HG02571 (cell line): Measurements from ENCODE around the gene SH2D1B.

Experiments
- ATAC-seq: cut with Tn5 transposase; IDR thresholded peaks from one replicate; pipeline ENCODE4 v1.9.1; 2021; ENCODE audit warnings: mild to moderate bottlenecking, moderate library complexity; ENCODE audit not compliant: unreplicated experiment

The SH2D1B gene

GRCh38 chr1:162400790-162401355, 11.1 kb downstream of the SH2D1B start:
- no peak for ATAC-seq

- no peak for ATAC-seq
These were observed 12.8 kb downstream of the SH2D1B start for GRCh38 chr1:162398999-162399580.

- no peak for ATAC-seq
These were observed 13.9 kb downstream of the SH2D1B start for GRCh38 chr1:162397943-162398560.

GRCh38 chr1:162397039-162397448, 14.9 kb downstream of the SH2D1B start:
- no peak for ATAC-seq

DNA sequence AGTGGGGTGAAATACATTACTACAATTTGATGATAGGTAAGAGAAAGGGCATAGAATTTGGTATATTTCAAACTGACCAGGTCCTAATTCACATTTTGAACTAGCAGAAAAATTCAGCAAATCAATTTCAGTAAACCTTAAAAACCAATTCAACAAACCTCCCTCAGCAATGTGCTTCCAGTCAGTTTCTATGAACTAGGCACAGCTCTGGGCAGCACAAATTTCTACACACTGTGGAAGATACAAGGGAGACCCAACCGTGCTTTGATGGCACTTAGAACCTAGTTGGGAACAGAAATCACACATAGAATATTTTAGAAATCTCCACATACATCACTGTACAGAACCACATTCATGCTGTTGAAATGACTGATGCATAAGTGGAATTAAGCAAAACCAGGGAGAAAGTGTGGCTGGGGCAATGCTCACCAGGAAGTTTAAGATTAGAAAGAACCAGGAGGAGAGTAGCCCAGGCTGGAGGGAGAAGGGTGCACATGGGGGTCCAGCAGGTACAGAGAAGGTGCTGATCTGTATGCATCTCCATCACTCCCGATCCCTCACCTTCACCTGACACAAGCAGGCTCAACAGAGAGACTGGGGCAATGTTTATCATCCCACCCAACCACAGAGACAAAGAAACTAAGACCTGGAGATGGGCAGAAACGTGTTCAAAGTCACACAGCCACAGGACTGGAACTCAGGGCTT, 15.6 kb downstream of the SH2D1B start:
- ATAC-seq: no peak

- no peak for ATAC-seq
These were observed 20.0 kb downstream of the SH2D1B start for GRCh38 chr1:162391790-162392563.

DNA sequence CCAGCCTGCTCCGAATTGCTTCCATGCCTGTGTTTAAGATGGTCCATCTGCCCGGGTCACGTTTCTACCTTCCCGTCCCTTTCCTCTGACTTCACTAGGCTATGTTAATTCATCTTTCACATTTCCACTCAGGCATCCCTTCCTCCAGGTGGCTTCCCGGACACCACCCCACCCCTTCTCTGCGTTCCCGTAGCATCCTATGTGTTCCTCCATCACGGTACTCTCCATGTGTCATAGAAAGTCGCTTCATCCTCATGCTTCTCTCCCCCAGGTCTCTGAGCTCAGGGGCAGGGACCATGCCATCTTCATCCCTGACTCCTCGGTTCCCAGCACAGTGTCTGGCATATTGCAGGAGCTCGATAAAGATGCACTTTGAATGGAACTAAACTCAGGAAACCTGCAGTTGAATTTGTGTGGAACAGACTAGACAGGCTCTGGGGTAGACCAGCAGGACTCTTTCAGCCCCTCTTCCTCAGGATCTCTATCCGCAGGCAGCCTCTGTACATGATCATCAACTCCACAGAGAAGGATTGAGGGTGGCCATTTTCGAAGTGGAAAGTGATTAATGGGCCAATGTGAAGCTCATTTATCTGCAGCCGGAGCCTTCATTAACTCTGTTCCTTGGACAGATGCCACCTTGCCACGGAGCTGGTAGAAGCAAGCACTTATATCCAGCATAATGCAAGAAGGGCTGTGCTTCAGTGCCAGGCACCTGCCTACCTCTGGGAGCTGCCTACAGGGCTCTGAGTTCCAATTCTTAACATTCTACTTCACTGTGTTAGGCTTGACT, 21.3 kb downstream of the SH2D1B start:
- no peak for ATAC-seq

DNA sequence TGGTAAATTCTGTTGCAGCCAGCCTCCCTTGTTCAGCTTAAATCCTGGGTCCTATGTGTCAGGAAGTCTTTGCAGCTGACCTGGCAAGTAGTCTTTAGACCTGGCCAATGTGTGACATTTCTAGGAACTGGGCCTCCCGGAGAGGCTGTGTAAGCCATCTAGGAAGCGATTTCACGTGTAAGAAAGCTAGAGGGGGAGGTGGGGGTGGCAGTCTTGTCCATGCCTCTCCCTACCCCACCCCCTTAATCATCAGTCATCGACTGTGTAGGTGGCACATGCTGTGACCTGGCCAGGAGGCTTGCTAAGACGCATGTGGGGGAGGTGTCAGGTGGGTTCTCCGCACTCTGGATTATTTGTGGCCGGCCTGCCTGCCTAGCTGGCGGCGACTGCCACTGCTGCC, 22.0 kb downstream of the SH2D1B start:
- no peak for ATAC-seq

DNA sequence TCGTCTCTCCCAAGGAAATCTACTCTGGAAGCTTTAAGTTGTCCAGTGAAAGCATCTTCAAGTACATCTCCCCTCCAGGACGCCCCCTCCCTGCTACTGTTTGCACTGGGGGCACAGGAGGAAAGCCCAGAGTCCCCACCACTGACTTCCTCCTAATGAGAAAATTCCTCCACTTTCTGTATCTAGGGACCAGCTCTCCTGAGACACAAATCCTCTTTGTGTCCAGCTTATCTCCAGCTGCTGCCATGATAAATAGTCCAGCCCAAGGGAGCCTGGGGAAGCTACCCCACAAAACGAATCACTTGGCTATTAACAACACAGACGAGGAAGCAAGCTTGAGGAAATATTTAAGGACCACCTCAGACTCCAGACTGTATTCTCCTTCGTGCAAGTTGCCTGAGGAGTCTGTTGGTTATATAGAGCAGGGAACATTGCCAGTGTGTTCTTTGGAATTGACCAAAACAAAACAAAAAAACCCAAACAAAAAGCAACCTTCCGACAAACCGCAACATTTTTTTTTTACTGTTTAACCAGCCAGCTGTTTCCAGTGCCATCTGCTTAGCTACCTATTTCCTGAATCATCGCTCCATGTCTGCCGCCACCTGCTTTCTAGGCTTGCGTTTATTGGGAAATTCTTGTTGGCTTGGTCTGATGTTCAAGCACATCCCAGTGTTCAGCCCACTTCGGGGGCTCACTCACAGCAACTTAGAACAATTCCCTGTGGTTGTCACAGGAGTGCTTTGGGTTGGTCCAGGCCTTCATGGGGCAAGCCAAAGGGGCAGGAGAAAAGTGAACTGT, 22.7 kb downstream of the SH2D1B start:
- no peak for ATAC-seq

- ATAC-seq: no peak
These were observed 23.3 kb downstream of the SH2D1B start for GRCh38 chr1:162388615-162389014.

- no peak for ATAC-seq
These were observed 23.8 kb downstream of the SH2D1B start for GRCh38 chr1:162388083-162388594.

- ATAC-seq: no peak
These were observed 24.5 kb downstream of the SH2D1B start for GRCh38 chr1:162387226-162388082.

GRCh38 chr1:162386292-162387225, 25.4 kb downstream of the SH2D1B start:
- no peak for ATAC-seq

DNA sequence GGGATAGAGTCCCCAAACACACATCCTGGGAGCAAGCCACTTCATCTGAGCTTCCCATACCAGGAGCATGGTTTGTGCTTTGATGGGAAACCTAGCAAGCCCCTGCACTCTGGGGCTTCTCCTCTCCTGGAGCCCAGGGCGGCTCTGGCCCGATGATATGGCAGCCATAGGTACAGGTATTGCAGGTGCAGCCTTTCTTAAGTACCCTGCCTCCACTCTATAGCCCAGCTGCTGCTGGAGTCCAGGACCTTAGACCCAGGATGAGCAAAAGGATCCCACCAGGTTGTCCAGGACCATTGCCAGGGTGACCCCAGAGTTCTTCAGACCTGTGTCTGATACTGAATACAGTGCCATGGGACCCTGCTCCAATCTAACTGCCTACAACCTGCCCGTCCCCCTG, 26.2 kb downstream of the SH2D1B start:
- no peak for ATAC-seq

DNA sequence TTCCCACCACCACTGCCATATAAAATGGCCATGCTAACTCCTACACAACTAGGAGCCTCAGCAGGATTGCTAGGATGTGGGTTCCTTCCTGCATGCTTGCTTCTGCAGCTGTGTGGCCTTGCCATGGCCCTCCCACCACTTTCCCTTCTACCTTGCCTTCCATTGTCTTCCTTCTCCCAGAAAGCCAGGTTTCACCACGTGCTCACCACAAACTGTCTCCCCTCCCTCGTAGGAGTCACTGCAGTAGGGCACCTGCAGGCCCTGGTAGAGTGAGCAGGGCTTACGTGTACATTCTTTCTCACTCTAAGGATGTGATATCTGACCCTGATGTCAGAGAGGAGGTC, 26.7 kb downstream of the SH2D1B start:
- no peak for ATAC-seq

DNA sequence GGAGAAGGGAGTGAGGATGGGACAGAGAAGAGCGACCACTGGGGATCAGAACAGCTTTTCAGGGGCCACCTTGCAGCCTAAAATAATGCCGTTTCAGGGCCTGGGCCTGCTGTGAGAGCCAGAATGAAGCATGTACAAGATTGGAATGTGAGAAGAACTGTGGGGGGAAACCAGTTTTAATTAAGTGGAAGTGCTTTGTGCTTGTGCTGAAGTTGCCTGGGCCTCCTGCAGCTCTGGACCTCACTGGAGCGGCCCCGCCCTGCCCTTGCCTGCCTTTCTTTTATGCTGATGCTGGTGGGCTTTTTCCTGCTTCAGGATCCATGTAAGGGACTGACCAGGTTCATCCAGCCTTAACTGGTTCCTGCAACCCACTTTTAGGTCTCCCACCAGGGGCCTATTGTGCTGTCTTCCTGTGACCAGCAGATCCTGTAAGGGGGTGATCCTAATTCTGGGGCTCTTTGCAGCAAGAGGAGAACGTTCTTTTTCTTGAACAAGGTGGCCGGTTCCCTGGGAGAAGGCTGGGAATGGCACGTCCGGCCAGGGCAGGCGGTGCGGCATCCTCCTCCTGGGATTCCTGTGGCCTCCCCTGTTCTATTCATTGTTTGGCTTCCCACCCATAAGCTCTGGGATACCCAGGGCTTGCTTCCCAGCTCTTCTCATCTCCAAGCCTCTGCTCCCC, 27.2 kb downstream of the SH2D1B start:
- no peak for ATAC-seq

DNA sequence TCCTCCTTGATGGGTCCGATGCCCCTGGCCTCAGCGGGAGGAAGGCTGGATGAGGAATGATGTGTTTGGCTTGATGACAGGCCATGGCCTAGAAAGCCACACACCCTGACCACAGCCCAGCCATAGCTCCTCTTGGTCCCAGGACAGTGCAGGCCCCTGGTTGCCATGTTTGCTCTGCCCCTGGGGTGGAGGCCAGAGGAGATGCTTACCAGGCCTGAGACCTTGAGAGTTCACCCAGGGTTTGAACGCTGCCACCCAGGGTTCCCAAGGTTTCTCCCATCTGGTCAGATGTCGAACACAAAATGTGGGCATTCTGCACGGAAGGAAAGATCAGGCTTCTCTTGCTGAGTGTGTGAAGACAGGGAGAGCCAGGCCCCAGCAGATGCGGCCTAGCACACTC, 27.8 kb downstream of the SH2D1B start:
- ATAC-seq: no peak
